ENCODE measurements around the gene CARM1. TPM values are rescaled to one million over a fixed set of nuclear protein-coding genes. Genes with fewer than 3 reads are reported as not detected.

The CARM1 gene
- total and polyA plus RNA-seq, 2 donors (not counting 1 experiment from before 2014, with no cell fraction given): 24.8 to 41.9 TPM

- H3K27me3 ChIP-seq (ENCODE audit: control insufficient read depth, insufficient read depth, low read length): no peaks in the 10 kb centered on the region
- H3K9ac ChIP-seq (ENCODE audit: insufficient read depth, low read length): no peak overlapping the region
- H3K79me2 ChIP-seq (ENCODE audit: control insufficient read depth, insufficient read depth, low read length): peaks cover 46% of the 10 kb centered on the region
- peak; percentile 58 to 74 for DNase-seq (ENCODE audit: low read depth in 2 of 2)
- no peak overlapping the region for H3K4me2 ChIP-seq (ENCODE audit: extremely low read depth, insufficient read depth, low read length)
- TF ChIP-seq EZH2 (IDR thresholded peaks at IDR 0.05; ENCODE audit: low read length, missing control alignments) (no peak), CTCF (conservative IDR thresholded peaks at IDR 0.05 in 1 of 2, IDR thresholded peaks at IDR 0.05 in 1 of 2; ENCODE audit: low read depth in 1 of 2, low read length in 2 of 2) (no peak)
- no peaks in the 10 kb centered on the region for H4K20me1 ChIP-seq (ENCODE audit: control insufficient read depth, extremely low read depth, insufficient read depth, low read length)
- H3K4me1 ChIP-seq (ENCODE audit: control insufficient read depth, extremely low read depth, insufficient read depth, low read length): peaks cover 3% of the 10 kb centered on the region
- no peaks in the 10 kb centered on the region for H3K36me3 ChIP-seq (ENCODE audit: control insufficient read depth, insufficient read depth, low read length)
- H3K4me3 ChIP-seq (replicated peaks in 1 of 4; ENCODE audit: control extremely low read depth in 1 of 4, insufficient read depth in 1 of 4, low read depth in 3 of 4, low read length in 4 of 4): no peak overlapping the region
- no peaks in the 10 kb centered on the region for H3K9me3 ChIP-seq (ENCODE audit: control insufficient read depth, insufficient read depth, low read depth, low read length)
- no peak overlapping the region for H2AFZ ChIP-seq (ENCODE audit: low read length)
- H3K27ac ChIP-seq (ENCODE audit: insufficient read depth, low read length): peak overlapping the region; percentile 19
Observed at GRCh38 chr19:10884274-10884673, 12.9 kb downstream of the CARM1 start.

- no peak overlapping the region for H3K27ac ChIP-seq (ENCODE audit: insufficient read depth, low read length)
- no peak overlapping the region for H3K4me2 ChIP-seq (ENCODE audit: extremely low read depth, insufficient read depth, low read length)
- no peak for DNase-seq (ENCODE audit: low read depth in 2 of 2)
- H3K9ac ChIP-seq (ENCODE audit: insufficient read depth, low read length): no peak overlapping the region
- H3K27me3 ChIP-seq (ENCODE audit: control insufficient read depth, insufficient read depth, low read length): no peaks in the 10 kb centered on the region
- no peak overlapping the region for H2AFZ ChIP-seq (ENCODE audit: low read length)
- TF ChIP-seq EZH2 (IDR thresholded peaks at IDR 0.05; ENCODE audit: low read length, missing control alignments): no peak
- TF ChIP-seq CTCF (conservative IDR thresholded peaks at IDR 0.05 in 1 of 2, IDR thresholded peaks at IDR 0.05 in 1 of 2; ENCODE audit: low read depth in 1 of 2, low read length in 2 of 2): no peak
- peaks cover 37% of the 10 kb centered on the region for H3K79me2 ChIP-seq (ENCODE audit: control insufficient read depth, insufficient read depth, low read length)
- H3K4me1 ChIP-seq (ENCODE audit: control insufficient read depth, extremely low read depth, insufficient read depth, low read length): peaks cover 3% of the 10 kb centered on the region
- H3K4me3 ChIP-seq (replicated peaks in 1 of 4; ENCODE audit: control extremely low read depth in 1 of 4, insufficient read depth in 1 of 4, low read depth in 3 of 4, low read length in 4 of 4): no peak overlapping the region
- no peaks in the 10 kb centered on the region for H3K36me3 ChIP-seq (ENCODE audit: control insufficient read depth, insufficient read depth, low read length)
- no peaks in the 10 kb centered on the region for H4K20me1 ChIP-seq (ENCODE audit: control insufficient read depth, extremely low read depth, insufficient read depth, low read length)
- H3K9me3 ChIP-seq (ENCODE audit: control insufficient read depth, insufficient read depth, low read depth, low read length): no peaks in the 10 kb centered on the region
Observed at GRCh38 chr19:10885201-10886169, 14.1 kb downstream of the CARM1 start.

DNA sequence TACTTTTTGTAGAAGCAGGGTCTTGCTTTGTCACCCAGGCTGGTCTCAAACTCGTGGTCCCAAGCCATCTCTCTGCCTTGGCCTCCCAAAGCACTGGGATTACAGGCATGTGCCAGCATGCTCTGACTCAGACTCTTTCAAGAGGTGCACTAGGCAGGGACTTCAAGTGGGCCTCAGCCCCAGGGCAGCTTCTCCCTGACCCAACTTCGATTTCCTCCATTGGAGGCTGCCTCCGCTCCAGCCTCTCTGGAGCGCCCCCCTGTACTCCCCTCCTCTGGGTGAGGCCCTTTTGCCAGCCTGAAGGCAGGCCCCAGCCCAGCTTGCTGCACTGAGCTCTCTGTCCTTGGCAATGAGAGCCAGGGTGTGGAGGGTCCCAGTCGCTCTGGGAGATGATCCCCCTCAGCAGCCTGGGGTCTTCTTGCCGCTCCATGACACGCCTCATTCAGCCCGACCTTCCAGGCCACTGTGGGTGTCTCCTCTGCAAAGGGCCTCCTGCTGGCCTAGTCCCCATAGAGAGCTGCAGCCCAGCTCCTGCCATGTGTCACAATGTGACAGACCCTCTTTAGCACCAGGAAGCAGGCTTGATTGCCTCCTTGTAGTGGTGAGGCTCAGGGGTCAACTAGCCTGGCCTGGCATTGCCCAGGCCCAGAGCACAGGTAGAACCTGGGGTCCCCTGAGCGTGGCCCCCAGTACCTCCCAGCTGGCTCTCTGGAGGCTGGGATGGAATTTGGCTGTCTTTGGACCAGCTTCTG, 16.4 kb downstream of the CARM1 start:
- DNase-seq (ENCODE audit: low read depth in 2 of 2): no peak
- no peaks in the 10 kb centered on the region for H4K20me1 ChIP-seq (ENCODE audit: control insufficient read depth, extremely low read depth, insufficient read depth, low read length)

More for the DNA sequence above, 16.4 kb downstream of the CARM1 start:
- Histone ChIP-seq H3K79me2 (ENCODE audit: control insufficient read depth, insufficient read depth, low read length) (peaks cover 24% of the 10 kb centered on the region), H3K4me2 (ENCODE audit: extremely low read depth, insufficient read depth, low read length) (no peak overlapping the region), H3K27ac (ENCODE audit: insufficient read depth, low read length) (no peak overlapping the region), H3K9me3 (ENCODE audit: control insufficient read depth, insufficient read depth, low read depth, low read length) (no peaks in the 10 kb centered on the region), H3K9ac (ENCODE audit: insufficient read depth, low read length) (no peak overlapping the region), H3K36me3 (ENCODE audit: control insufficient read depth, insufficient read depth, low read length) (no peaks in the 10 kb centered on the region), H3K4me3 (replicated peaks in 1 of 4; ENCODE audit: control extremely low read depth in 1 of 4, insufficient read depth in 1 of 4, low read depth in 3 of 4, low read length in 4 of 4) (no peak overlapping the region), H2AFZ (ENCODE audit: low read length) (no peak overlapping the region), H3K27me3 (ENCODE audit: control insufficient read depth, insufficient read depth, low read length) (no peaks in the 10 kb centered on the region), H3K4me1 (ENCODE audit: control insufficient read depth, extremely low read depth, insufficient read depth, low read length) (peaks cover 3% of the 10 kb centered on the region)
- no peak for TF ChIP-seq CTCF (conservative IDR thresholded peaks at IDR 0.05 in 1 of 2, IDR thresholded peaks at IDR 0.05 in 1 of 2; ENCODE audit: low read depth in 1 of 2, low read length in 2 of 2)
- no peak for TF ChIP-seq EZH2 (IDR thresholded peaks at IDR 0.05; ENCODE audit: low read length, missing control alignments)
